H1 (cell line): Measurements from ENCODE around the gene KCTD17. TPM values are rescaled to one million over a fixed set of nuclear protein-coding genes. Genes with fewer than 3 reads are reported as not detected.

Experiments used
- CTCF ChIA-PET: fragments of 300-600 bp; sonication (Branson Sonifier 250); formaldehyde crosslinking; loops from one replicate; lab custom pipeline; 2021; ENCODE audit not compliant: partially characterized antibody; lab: Charles Lee
- POLR2A ChIA-PET: fragments of 300-600 bp; sonication (Branson Sonifier 250); formaldehyde crosslinking; loops from one replicate; lab custom pipeline; 2021; ENCODE audit warnings: inconsistent platforms; ENCODE audit not compliant: partially characterized antibody; lab: Charles Lee
- DNase-seq, 2 experiments: peaks; one replicate each; pipeline versions ENCODE4 v3.0.0 to v3.0.0-alpha.2; 2010 to 2022; ENCODE audit warnings: low spot score in 2 of 2, low read depth in 1 of 2, mixed read lengths in 1 of 2
- FAIRE-seq: peaks from 2 replicates; lab custom pipeline; 2011; peaks lifted over from hg19 to GRCh38; lab: Jason Lieb, UNC
- H2AFZ ChIP-seq: 2 replicates; pipeline ENCODE4 v1.8.1; 2012; ENCODE audit warnings: low read length, inconsistent platforms
- H2AK5ac ChIP-seq: 2 replicates; pipeline ENCODE4 v1.6.1; 2013; ENCODE audit warnings: low read depth, low read length
- H2BK120ac ChIP-seq: replicated peaks from 2 replicates; pipeline ENCODE3; 2013; ENCODE audit warnings: low read depth, low read length, inconsistent platforms
- H2BK12ac ChIP-seq: 2 replicates; pipeline ENCODE4 v1.6.1; 2013; ENCODE audit warnings: low read depth, low read length
- H2BK15ac ChIP-seq: 2 replicates; pipeline ENCODE4 v1.6.1; 2013; ENCODE audit warnings: low read length
- H2BK20ac ChIP-seq: 2 replicates; pipeline ENCODE4 v1.6.1; 2013; ENCODE audit warnings: low read length
- H2BK5ac ChIP-seq: 2 replicates; pipeline ENCODE4 v1.6.1; 2013; ENCODE audit warnings: low read depth, low read length
- H3K14ac ChIP-seq: 2 replicates; pipeline ENCODE4 v1.6.1; 2013; ENCODE audit warnings: inconsistent platforms; ENCODE audit not compliant: insufficient read length
- H3K18ac ChIP-seq: 2 replicates; pipeline ENCODE4 v1.6.1; 2013; ENCODE audit warnings: low read length; ENCODE audit errors: extremely low read depth
- H3K23ac ChIP-seq: 2 replicates; pipeline ENCODE4 v1.6.1; 2013; ENCODE audit warnings: inconsistent platforms; ENCODE audit not compliant: insufficient read length
- H3K23me2 ChIP-seq: 2 replicates; pipeline ENCODE4 v1.6.1; 2013; ENCODE audit warnings: low read depth, low read length
- H3K27ac ChIP-seq: 2 replicates; pipeline ENCODE4 v1.6.1; 2011; ENCODE audit warnings: low read depth, low read length, inconsistent platforms
- H3K27me3 ChIP-seq, 4 experiments: replicated peaks in 1 of 4; 1 replicate in 1 of 4; 2 replicates in 3 of 4; pipeline versions ENCODE4 v1.6.1 to v1.8.1; 2011 to 2013; ENCODE audit warnings: low read length in 3 of 4, mild to moderate bottlenecking in 3 of 4, inconsistent platforms in 2 of 4, mixed read lengths in 2 of 4, moderate library complexity in 1 of 4; ENCODE audit not compliant: control insufficient read depth in 3 of 4, insufficient read depth in 3 of 4; ENCODE audit errors: extremely low read depth in 1 of 4
- H3K36me3 ChIP-seq, 4 experiments: 2 replicates each; pipeline versions ENCODE4 v1.6.1 to v1.8.1; 2011 to 2013; ENCODE audit warnings: mild to moderate bottlenecking in 4 of 4, low read length in 3 of 4, moderate library complexity in 2 of 4, control low read depth in 1 of 4, inconsistent platforms in 1 of 4; ENCODE audit not compliant: insufficient read depth in 4 of 4, control insufficient read depth in 2 of 4
- H3K4ac ChIP-seq: replicated peaks from 2 replicates; pipeline ENCODE3; 2013; ENCODE audit warnings: low read length, low read depth, mixed read lengths, inconsistent platforms; ENCODE audit not compliant: insufficient read length
- H3K4me1 ChIP-seq, 4 experiments: replicated peaks in 1 of 4; 1 replicate in 1 of 4; 2 replicates in 3 of 4; pipeline versions ENCODE4 v1.6.1 to v1.8.1; 2011 to 2013; ENCODE audit warnings: low read length in 3 of 4, inconsistent platforms in 2 of 4, mixed read lengths in 1 of 4; ENCODE audit not compliant: insufficient read depth in 4 of 4, control insufficient read depth in 3 of 4
- H3K4me2 ChIP-seq, 2 experiments: 2 replicates each; pipeline versions ENCODE4 v1.6.1 to v1.8.1; 2011 to 2013; ENCODE audit warnings: low read depth in 2 of 2, low read length in 2 of 2, control low read depth in 1 of 2, inconsistent platforms in 1 of 2, mild to moderate bottlenecking in 1 of 2; ENCODE audit not compliant: insufficient read depth in 1 of 2
- H3K4me3 ChIP-seq, 4 experiments: fragments of 200-600, 300-600 bp in 1 of 4; sonication (generic), shearing (Covaris generic), sonication (Bioruptor Twin) in 1 of 4; 2 replicates each; pipeline versions ENCODE4 v1.5.1 to v1.8.1; 2011 to 2016; ENCODE audit warnings: low read length in 4 of 4, low read depth in 3 of 4, control low read depth in 2 of 4, inconsistent platforms in 2 of 4, mild to moderate bottlenecking in 2 of 4, mixed read lengths in 1 of 4, moderate library complexity in 1 of 4; ENCODE audit not compliant: insufficient read depth in 2 of 4; ENCODE audit errors: extremely low read depth in 1 of 4
- H3K56ac ChIP-seq: replicated peaks from 2 replicates; pipeline ENCODE3; 2013; ENCODE audit warnings: low read depth, mild to moderate bottlenecking, mixed read lengths, low read length, inconsistent platforms; ENCODE audit not compliant: insufficient read length
- H3K79me1 ChIP-seq: 2 replicates; pipeline ENCODE4 v1.6.1; 2013; ENCODE audit warnings: low read depth, low read length, control low read depth
- H3K79me2 ChIP-seq, 2 experiments: 2 replicates each; pipeline versions ENCODE4 v1.6.1 to v1.8.1; 2012 to 2013; ENCODE audit warnings: low read length in 2 of 2, mild to moderate bottlenecking in 2 of 2, inconsistent platforms in 1 of 2; ENCODE audit not compliant: insufficient read depth in 2 of 2, control insufficient read depth in 1 of 2
- H3K9ac ChIP-seq, 4 experiments: replicated peaks in 1 of 4; 1 replicate in 1 of 4; 2 replicates in 3 of 4; pipeline versions ENCODE4 v1.6.1 to v1.8.1; 2011 to 2013; ENCODE audit warnings: low read depth in 3 of 4, low read length in 3 of 4, control low read depth in 2 of 4, mild to moderate bottlenecking in 2 of 4, moderate library complexity in 2 of 4, inconsistent platforms in 1 of 4; ENCODE audit errors: extremely low read depth in 1 of 4
- H3K9me3 ChIP-seq, 2 experiments: 2 replicates each; pipeline versions ENCODE4 v1.6.1 to v1.8.1; 2012 to 2013; ENCODE audit warnings: mild to moderate bottlenecking in 2 of 2, moderate library complexity in 2 of 2, control low read depth in 1 of 2, inconsistent platforms in 1 of 2, low read depth in 1 of 2, low read length in 1 of 2, mixed read lengths in 1 of 2; ENCODE audit not compliant: insufficient read depth in 2 of 2
- H4K20me1 ChIP-seq, 2 experiments: replicated peaks in 1 of 2; 2 replicates each; pipeline versions ENCODE3 to v1.8.1; 2011 to 2013; ENCODE audit warnings: inconsistent platforms in 2 of 2, low read length in 2 of 2, mild to moderate bottlenecking in 1 of 2; ENCODE audit not compliant: insufficient read depth in 2 of 2, control insufficient read depth in 1 of 2
- H4K5ac ChIP-seq: 2 replicates; pipeline ENCODE4 v1.6.1; 2013; ENCODE audit warnings: low read length, low read depth, mixed read lengths, inconsistent platforms; ENCODE audit not compliant: insufficient read length
- H4K8ac ChIP-seq: 2 replicates; pipeline ENCODE4 v1.8.0; 2013; ENCODE audit warnings: mild to moderate bottlenecking, moderate library complexity, low read length, inconsistent platforms; ENCODE audit not compliant: insufficient read depth; ENCODE audit errors: extremely low read depth
- H4K91ac ChIP-seq: replicated peaks from 2 replicates; pipeline ENCODE3; 2013; ENCODE audit warnings: low read length, mixed read lengths, inconsistent platforms; ENCODE audit not compliant: insufficient read length
- CTBP2 ChIP-seq: IDR thresholded peaks from 2 replicates; pipeline ENCODE4 v1.7.0; 2011; ENCODE audit warnings: borderline replicate concordance, mild to moderate bottlenecking, moderate library complexity, mixed read lengths, low read length; ENCODE audit not compliant: insufficient read depth, insufficient read length
- TAF1 ChIP-seq: IDR thresholded peaks from 2 replicates; pipeline ENCODE4 v1.6.1; 2011; ENCODE audit warnings: mild to moderate bottlenecking, low read depth, low read length
- WGBS, 2 experiments: shearing (Covaris generic) in 1 of 2; methylation state at CpG; one replicate each; pipeline versions ENCODE4 v1.1.6 to v1.1.7; 2013 to 2015; ENCODE audit warnings: low lambda C conversion rate in 2 of 2, mixed read lengths in 2 of 2, inconsistent platforms in 1 of 2, low coverage in 1 of 2, missing lambda C conversion rate in 1 of 2; ENCODE audit not compliant: insufficient replicate concordance in 2 of 2, insufficient coverage in 1 of 2, insufficient read length in 1 of 2; ENCODE audit errors: extremely low coverage in 1 of 2, missing lambda C conversion rate in 1 of 2; 5-methylcytosine and 5-hydroxymethylcytosine counted together
- polyA plus RNA-seq, 7 experiments: library from polyadenylated mRNA; depleted of rRNA in 3 of 7; stranded (reverse) in 5 of 7; unstranded in 2 of 7; fragments of >200 nt in 5 of 7; fragments of 200-250 nt in 2 of 7; gene quantifications; 1 replicate in 5 of 7; 2 replicates in 1 of 7; 4 replicates in 1 of 7; pipeline versions ENCODE4 v1.2.1 to v1.2.3, GENCODE V29; 2011 to 2013; ENCODE audit warnings: missing spikeins in 2 of 7, mixed read lengths in 2 of 7
- total RNA-seq: library from RNA; stranded (reverse); fragmentation: NEBNext Ultra II Directional; extraction: Animal tissue kit (Norgen Biotek cat#: 25700); gene quantifications from 2 replicates; pipeline ENCODE4 v1.2.1, GENCODE V29; 2021

Gene KCTD17
- total and polyA plus RNA-seq, 2 of the 8 experiments (the other 6 are each of a cell fraction or from before 2014, with no cell fraction given) = 39.4 to 44.0 TPM

GRCh38 chr22:37095113-37095512, 43.6 kb downstream of the KCTD17 start:
- H2BK15ac ChIP-seq = no peak overlapping the region
- no peak overlapping the region for H3K27ac ChIP-seq
- no peaks in the 10 kb centered on the region for H3K23me2 ChIP-seq
- H3K4me2 ChIP-seq = no peak overlapping the region
- no peak overlapping the region for H2BK120ac ChIP-seq
- H3K9ac ChIP-seq = no peak overlapping the region
- peaks cover 0 to 5% (median 1%) of the 10 kb centered on the region in 4 experiments; a peak in 1 of 7 replicates for H3K27me3 ChIP-seq
- H3K4me3 ChIP-seq = no peak overlapping the region
- no peaks in the 10 kb centered on the region; a peak in 2 of 7 replicates for H3K4me1 ChIP-seq
- no peaks in the 10 kb centered on the region for H4K20me1 ChIP-seq
- H3K79me1 ChIP-seq = no peaks in the 10 kb centered on the region
- H3K14ac ChIP-seq = no peak overlapping the region
- no peak overlapping the region for H4K5ac ChIP-seq
- WGBS, 2 experiments = 95% methylated on average over 11 of the region's 11 CpGs; no CpG with 5 or more reads in 1 of the 2 experiments
- H2BK5ac ChIP-seq = no peak overlapping the region
- no peaks in the 10 kb centered on the region for H3K36me3 ChIP-seq
- H4K8ac ChIP-seq = no peak overlapping the region
- CTCF ChIA-PET = interaction anchor here (0.9 to 1.0 kb wide), 2 partner anchors 18 to 31 kb away, joined by 3 to 5 read pairs; no protein-coding TSS in a partner anchor
- H3K4ac ChIP-seq = no peak overlapping the region
- no peak overlapping the region for H3K56ac ChIP-seq
- H4K91ac ChIP-seq = no peak overlapping the region
- H3K79me2 ChIP-seq = no peaks in the 10 kb centered on the region
- POLR2A ChIA-PET = no interaction called here
- H3K18ac ChIP-seq = no peak overlapping the region
- DNase-seq = no peak
- H2AFZ ChIP-seq = no peak overlapping the region
- no peak for FAIRE-seq
- no peak overlapping the region for H2BK12ac ChIP-seq
- H2AK5ac ChIP-seq = no peak overlapping the region
- no peak overlapping the region for H3K23ac ChIP-seq
- H3K9me3 ChIP-seq = no peaks in the 10 kb centered on the region
- no peak overlapping the region for H2BK20ac ChIP-seq
- TF ChIP-seq CTBP2 (no peak), TAF1 (no peak)
